ENCODE data around the gene SULT1C4.

The SULT1C4 gene

DNA sequence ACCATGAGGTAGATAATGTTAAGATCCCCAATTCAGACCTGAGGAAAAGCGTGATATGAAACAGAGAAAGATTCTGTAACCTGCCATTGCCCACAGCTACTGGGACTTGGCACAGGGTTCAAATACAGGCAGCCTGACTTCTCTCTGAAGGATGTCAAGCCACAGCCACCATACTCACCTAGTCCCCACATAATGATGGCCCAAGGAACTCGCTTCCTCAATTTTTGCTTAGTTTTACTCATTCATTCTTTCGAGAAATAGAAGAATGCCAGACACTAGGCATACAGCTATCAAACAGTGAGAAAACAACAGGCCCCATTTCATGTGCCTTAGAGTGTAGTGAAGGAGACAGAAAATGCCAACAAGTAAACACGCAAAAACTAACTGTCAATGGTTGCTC lies 980 bp upstream of the SULT1C4 start:
- no peak for DNase-seq

DNA sequence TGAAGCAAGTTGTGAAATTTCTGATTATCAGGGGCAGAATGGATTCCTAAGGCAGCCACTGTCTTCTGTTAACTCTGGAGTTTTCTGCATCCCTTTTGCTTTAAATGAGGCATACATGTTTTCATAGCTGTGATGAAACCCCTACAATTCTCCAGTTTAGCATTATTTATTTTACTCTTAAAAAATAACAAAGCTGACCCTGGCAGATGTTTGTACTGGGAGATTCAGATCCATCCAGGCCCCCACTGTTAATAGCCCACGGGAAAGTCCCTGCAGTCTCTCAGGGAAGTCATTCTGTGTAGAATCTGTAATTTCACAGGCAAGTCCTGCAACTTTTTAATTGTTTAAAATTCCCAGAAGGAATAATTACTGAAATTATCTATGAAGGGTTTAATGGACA lies 353 bp upstream of the SULT1C4 start:
- no peak for DNase-seq

DNA sequence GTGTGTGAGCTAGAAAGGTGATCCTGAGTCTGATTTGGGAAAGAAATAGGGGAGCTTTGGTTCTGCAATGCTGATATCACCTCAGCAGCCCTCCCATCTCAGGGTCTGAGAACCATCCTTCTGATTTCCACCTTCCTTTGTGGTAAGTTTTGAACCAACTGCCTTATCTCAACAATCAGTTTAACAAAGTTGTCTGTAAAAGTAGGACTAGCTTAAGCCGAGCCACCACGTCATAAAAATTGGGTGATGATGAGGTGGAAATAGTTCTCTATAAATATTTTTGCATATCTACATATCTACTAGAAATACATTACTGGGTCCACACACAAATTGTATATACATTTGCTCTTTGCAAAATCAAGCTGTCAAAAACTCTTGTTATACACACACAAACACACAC lies 1.1 kb downstream of the SULT1C4 start:
- DNase-seq, result no peak

DNA sequence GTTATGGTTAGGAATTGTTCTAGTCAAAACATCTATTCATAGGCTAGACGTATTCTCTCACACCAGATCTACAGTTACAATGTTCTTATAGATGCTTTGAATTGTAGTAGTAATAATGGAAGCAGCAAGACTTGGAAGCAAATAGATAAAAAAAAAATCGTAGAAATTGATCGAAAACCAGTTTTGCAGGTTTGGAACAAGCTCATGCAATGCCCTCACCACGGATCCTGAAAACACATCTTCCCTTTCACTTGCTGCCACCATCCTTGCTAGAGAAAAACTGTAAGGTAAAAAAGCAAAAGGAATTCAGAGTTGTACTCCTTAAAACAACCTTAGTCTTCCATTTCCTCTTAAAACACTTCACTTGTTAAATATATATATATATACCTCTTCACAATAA lies 4.4 kb downstream of the SULT1C4 start:
- DNase-seq, result no peak

DNA sequence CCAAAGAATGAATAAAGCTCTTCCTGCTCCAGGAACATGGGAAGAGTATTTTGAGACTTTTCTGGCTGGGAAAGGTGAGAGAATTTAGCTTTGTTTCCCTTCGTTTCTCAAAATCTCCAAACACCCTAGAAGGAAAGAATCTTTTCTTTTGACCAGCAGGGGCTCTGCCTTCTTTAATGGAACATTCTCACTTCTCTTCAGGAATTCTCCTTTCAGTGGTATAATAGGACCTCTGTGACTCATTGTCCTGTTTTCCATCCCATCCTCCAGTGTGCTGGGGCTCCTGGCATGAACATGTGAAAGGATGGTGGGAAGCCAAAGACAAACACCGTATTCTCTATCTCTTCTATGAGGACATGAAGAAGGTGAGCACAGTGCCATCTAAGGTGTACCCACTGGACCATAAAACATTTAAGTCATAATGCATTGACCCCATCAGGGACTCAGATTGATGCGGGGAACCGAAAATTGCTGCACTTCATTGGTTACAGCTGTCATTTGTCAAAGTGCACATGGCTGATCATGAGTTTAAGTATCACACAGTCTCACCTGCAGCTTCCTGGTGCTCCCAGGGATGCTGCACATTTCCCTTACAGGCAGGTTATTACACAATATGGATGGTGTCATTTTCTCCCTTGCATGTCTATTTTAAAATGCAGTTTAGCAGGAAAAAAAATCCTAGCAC lies 5.5 kb downstream of the SULT1C4 start:
- no peak for DNase-seq

DNA sequence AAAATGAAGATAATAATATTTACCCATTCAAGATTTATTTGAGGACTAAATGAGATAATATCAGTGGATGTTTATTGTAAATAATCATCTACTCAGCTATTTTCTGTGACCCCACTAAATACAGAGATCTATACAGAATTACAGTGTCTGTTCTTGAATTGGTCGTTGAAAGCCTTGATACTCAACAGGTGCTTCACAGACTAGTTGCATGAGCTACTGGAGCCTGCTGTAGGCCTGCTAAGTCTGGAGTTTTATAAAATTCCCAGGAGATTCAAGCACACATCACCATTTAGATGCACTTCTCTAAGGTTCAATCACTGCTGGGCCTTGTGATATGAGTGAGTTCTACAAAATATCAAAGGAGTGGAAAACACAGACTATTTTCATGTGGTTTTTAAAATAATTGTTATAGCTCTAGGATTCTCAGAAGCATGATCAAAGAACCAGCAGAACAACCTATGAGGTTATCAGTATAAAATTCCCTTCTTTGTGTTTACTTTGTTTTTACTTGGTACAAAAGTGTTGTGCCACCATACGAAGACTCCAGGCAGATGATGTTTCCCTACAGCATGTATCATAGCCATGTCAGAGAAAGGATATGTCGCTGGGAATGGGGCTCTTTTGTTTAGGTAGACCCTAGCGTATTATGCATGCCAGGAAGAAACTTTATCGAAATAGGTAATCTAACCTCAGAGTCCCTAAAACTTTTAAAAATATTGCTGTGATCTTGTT lies 7.1 kb downstream of the SULT1C4 start:
- DNase-seq, result no peak

DNA sequence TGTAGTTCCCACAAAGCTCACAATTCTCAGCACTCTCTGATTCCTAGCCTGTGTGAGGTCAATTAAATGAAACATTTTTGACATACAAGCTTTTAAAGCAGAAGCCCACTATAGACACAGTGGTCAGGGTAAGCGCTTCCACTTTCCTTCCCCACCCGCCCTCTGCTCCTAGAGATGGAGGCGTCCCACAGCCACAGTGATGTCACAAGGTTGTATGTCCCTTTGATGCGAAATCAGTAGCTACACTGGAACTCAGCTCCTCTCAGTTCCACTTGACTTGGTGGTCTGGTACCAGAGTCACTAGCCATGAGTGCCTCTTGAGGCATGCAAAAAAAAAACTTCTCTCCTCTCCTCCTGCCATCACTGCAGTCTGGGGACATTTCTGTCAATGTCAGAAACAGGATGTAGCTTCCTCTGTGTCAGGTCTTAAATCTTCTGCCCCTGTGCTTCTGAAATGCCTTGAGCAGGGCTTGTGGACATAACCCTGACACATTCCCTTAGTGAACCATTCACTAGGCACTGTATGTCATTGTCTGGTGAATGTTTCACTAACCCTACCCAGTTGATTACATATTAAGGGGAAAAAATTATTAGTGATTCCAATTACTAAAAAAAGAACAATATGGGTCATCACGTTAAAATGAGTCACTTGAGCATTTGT lies 7.8 kb downstream of the SULT1C4 start:
- DNase-seq, result no peak

DNA sequence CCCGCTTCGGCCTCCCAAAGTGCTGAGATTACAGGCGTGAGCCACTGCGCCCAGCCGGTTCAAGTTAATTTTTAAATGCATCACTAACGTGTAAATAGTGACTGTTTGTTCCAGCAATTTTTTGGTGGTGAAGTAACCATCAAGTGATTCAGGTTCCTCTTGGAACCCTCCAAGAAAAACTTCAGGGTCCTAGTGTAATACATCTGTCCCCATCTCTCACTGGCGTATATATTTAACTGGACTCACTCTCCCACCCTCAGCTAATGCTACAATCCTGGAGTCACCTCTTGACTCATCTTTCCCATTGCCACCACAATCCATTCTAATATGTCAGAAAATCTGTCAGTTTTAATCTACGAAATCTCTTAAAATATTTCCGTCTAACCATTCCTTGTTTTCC lies 10.3 kb downstream of the SULT1C4 start:
- DNase-seq, result no peak

DNA sequence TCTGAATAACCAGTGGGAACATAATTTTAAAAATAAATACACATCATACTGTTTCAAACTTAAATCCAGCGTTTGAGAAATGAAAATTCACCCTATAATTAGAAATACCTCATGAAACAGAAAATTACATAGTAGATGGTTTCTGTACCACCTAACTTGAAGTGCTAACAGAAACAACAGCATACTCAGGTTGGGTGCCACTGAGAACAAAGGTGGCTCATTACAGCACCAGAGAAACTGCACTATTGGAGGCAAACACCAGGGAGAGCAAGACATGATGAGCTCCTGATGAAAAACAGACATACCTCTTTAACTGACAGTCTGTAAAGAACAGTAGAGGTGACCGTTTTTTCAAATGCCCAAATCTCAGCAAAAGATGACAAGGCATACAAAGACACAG lies 12.6 kb downstream of the SULT1C4 start:
- DNase-seq, result no peak

DNA sequence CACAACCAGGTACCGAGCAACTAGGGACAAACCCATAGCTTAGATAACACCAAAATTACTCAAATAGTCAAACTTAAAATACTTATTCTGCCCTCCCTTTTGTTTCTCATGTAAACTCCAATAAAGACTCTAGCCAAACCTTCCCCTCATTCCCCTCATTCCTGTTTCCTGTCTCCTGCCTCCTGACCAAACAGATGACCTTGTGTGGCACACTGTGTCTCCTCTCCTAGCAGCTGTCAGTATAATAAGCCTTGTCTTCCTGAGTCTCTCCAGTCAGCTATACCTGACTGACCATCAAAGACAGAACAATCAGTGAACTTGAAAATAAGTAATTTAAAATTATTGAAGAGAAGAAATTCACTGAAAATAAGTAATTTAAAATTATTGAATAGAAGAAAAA lies 14.3 kb downstream of the SULT1C4 start:
- DNase-seq, result no peak

DNA sequence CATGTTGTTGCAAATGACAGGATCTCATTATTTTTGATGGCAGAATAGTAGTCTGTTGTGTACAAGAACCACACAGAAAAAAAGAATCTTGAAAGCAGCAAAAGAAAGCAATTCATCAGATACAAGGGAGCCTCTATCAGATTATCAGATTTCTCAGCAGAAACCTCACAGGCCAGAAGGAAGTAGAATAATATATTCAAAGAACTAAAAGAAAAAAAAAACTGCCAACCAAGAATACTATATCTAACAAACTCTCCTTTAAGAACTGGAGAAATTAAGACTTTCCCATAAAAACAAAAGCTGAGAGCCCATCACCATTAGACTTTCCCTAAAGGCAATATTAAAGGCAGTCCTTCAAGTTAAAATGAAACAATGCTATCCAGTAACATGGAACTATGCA lies 15.4 kb downstream of the SULT1C4 start:
- DNase-seq, result no peak

DNA sequence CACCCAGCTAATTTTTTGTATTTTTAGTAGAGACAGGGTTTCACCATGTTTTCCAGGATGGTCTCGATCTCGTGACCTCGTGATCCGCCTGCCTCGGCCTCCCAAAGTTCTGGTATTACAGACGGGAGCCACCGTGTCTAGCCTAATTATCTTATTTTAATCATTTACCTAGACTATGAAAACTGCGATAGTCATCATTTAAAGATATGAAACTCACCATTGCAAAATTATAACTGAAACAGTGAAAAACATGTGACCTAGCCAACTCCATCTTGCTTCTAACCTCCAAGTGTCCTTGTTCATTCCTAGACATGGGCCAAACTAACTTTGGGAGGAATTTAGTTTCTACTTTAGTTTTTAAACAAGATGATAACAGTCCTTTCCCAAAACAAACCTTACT lies 17.4 kb downstream of the SULT1C4 start:
- no peak for DNase-seq

DNA sequence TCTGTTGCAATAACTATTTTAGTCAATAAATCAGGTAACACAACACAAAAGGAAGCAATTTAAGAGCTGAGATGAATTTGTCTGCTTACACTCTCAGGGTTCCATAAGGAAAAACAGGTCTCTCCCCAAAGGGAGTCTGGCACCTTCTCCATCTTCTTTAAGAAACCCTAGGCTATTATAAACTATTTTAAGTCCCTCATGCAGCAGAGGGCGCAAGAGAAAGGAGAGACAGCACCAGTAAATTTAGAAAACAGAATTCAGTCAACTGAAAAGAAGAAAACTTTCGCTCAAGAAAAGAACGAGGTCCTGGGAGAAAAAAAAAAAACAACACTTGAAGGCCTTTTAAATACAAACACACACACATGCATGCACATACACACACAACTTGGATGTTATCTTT lies 19.1 kb downstream of the SULT1C4 start:
- no peak for DNase-seq

DNA sequence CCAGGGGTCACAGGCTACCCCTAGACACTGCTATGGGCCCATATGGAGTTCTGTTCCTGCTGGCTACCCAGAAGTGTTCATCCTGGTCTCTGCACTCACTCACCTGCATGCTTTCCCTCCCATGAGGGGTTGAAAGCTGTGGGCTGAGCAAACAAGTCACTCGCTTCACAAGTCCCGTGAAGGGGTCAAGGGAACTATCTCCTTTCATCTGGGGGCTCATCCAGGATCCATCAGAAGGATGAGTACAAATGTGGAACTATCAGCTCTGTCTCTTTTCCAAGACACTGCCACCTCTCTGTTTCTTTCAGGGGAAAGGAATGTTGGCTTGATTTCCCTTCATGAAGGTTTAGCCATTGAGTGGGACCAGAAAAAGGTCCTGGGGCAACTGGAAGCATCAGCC lies 21.7 kb downstream of the SULT1C4 start:
- no peak for DNase-seq

DNA sequence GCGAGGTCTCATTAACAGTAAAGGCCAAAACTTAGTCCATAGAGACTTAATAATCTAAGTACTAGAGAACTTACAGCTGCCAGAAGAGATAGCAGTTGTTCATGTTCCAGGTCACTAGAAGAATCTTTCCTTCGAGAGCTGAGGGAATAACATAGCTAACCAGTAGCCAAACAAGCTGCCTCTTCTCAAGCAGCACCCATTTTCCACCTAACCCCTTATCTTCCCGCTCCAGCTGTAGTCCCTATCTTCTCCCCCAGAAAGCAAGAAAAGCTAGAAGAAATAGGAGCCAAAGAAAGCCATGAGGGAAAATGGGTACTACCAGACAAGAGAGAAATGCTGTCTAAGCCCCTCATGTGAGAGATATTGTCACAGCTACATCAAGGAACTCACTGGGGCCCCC lies 24.0 kb downstream of the SULT1C4 start:
- DNase-seq, result no peak

DNA sequence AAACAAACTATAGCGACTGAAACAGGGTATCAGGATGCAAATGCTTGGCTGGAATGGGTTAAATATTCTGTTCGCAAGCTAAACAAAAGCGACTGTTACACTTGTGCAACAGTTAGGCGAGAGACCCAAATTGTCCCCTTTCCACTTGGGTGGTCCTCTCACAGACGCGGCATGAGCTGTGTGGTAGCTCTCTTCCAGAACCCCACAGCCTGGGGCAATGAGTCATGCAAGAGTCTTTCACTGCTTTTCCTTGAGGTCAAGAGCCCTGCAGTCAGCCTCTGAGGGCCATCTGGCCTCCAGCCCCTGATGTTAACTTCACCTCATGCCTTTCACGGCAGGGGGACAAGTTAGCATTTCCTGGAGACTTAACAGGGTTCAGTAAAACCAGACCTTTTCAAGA lies 25.7 kb downstream of the SULT1C4 start:
- DNase-seq, result no peak

DNA sequence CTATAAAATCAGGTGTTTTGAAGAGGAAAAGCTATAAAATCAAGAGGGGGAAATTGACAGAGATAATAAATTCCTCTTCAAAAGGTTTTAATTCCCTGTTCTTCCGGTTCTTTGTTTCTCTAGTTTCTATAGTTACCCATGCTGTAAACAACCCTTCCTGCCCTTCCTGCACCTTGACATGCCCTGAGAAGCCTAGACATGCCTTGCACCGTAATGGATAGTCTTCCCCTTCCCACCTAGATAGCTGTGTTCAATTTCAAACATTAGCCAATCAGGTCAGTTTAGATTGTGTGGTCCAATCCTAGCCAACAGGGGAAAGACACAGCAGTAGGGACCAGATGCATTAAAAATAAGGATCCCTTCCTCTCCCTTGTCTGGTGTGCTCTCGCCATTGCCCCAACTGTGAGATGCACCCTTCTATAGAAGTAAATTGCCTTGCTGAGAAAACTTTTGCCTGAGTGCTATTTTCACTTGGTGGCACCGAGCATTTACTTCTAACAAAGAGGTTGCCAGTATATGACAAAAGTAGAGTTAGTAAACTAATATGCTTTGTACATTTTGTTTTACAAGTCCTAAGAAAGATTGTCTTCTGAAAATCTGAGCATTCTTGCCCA lies 27.1 kb downstream of the SULT1C4 start:
- no peak for DNase-seq

DNA sequence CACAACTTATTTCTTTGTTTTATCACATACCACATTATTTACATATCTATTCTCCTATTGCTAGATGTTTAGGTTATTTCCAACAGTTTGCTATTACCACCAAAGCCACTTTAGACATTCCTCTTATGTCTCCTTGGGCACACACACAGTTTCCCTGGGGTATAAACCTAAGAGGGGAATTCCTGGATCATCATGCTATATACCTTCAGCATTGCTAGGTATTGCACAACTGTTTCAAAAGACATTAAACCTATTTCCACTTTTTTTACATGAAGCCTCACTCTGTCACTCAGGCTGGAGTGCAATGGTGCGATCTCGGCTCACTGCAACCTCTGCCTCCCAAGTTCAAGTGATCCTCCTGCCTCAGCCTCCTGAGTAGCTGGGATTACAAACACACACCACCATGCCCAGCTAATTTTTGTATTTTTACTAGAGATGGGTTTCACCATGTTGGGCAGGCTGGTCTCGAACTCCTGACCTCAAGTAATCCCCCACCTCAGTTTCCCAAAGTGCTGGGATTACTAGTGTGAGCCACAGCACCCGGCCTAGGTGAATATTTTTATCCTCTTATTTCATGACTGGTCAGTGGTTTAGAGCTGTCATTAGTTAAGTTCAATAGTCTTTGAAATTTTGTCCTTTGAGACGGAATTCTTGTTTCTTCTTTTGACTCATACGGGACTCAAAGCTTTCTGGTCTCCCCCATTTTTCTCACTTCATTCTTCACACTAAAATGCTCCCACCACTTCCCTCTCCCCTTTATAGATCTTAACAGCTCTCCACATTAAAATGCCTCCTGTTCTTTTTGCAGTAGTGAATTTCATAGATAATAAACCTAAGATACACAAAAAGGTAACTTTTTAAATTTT lies 30.3 kb downstream of the SULT1C4 start:
- DNase-seq, result no peak

DNA sequence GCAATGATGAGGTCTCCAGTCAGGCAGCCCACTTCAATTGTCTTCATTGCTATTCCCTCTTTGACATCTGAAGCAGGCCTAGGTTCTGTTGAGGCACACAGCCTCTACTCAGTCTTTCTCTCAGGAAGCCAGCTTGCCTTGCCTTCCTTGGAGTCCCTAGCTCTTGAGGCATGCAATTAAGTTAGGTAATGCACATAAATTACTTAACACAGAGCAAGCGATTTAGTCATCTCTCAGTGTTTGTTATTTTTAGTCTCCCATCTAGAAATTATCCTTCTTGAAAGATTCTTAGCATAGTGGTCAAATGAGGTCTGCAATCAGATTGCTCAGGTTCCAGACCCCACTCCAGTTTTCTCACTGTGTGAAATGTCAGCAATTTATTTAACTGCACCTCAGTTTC lies 32.0 kb downstream of the SULT1C4 start:
- DNase-seq, result no peak

DNA sequence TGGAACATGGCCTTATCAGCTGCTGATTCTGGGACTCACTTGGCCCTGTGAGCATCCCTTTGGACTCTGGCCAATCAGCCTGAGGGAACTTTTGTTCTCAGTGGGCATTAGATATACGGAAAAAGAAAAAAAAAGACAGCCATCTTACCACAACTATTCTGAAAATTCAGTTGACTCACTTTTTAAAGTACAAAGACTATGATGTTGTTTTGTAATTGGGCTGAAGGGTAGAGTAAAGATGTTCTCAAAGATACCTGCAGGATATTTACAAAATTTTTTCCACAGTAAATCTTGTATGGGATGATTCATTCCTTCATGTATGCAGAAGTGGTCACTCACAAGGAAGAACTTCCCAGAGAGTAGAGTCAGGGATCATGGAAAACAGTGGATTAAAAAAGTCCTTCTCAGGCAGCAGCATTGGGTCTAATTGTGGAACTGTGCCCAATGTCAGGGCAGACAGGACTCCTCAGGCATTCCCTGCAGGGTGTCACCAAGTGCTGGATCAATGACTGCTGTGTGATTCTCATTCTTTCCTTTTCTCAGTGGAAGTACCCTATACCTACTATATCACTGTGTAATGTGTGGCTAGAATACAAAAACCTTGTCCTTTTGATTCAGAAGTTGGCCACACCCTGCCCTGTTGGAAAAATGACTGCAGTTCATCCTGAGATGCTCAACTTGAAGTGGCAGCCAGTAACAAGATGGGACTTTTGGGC lies 35.4 kb downstream of the SULT1C4 start:
- no peak for DNase-seq

DNA sequence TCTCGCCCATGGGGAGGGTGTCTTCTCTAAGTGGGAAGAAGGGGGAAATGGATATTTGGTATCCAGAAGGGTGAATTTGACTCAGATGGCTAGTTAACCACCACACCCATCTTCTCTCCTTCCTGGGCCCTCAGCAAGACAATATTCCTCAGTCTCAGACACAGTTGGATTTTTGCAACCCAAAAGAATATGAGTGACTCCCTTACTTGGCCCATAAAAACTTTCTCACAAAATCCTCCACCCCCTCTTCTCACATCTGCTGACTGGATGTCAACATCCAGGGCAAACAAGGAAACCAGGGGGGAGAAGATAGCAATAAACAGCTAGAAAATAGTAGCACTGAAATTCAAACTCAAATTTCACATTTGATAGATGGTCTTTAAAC lies 35.9 kb downstream of the SULT1C4 start:
- DNase-seq, result no peak

DNA sequence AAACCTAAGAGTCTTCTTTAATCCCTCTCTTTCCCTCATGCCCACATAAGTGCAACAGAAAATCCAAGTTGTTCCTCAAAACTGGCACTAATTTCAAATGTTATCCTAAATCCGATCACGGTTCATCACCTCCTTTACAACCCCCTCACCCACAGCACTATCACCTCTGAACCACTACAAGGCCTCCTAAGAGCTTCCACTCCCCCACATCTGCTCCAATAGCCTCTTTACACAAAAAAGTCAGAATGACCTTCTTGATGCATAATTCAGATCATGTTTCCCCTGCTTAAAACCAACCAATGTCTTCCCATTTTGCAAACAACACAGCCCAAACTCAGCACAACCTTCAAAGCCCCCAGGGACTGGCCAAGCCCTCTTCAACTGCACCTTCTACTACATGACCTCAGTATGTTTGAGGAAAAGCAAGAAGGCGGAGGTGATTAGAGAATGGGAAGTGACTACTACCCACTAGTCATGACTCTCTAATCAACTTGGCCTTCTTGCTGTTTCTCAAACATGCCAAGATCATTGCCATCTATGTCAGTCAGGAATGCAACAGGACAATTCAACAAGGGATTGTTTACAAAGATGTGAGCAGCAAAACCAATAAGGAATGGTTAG lies 36.6 kb downstream of the SULT1C4 start:
- no peak for DNase-seq
